ENCODE data around the gene MAST2. TPM values are rescaled to one million over a fixed set of nuclear protein-coding genes. Genes with fewer than 3 reads are reported as not detected.

MAST2 gene
- total and polyA plus RNA-seq, 2 donors (not counting 3 experiments of a cell fraction or from before 2014, with no cell fraction given), result 25.0 to 41.2 TPM

GRCh38 chr1:46003315-46003714 is 199.9 kb downstream of the MAST2 start:
- H3K36me3 ChIP-seq (ENCODE audit: control insufficient read depth in 2 of 2, extremely low read depth in 1 of 2, insufficient read depth in 2 of 2, low read length in 2 of 2), result peaks cover 0 to 9% of the 10 kb centered on the region in 2 experiments
- BruUV-seq (replicated peaks), result no TSS peak
- no peaks in the 10 kb centered on the region for H4K20me1 ChIP-seq (replicated peaks; ENCODE audit: control insufficient read depth, extremely low read depth, insufficient read depth, low read length)

More at GRCh38 chr1:46003315-46003714, 199.9 kb downstream of the MAST2 start:
- Histone ChIP-seq H3K4me3 (replicated peaks in 1 of 3; ENCODE audit: insufficient read depth in 1 of 3, low read depth in 1 of 3, low read length in 3 of 3) (no peak overlapping the region), H3K4me2 (ENCODE audit: insufficient read depth, low read length) (no peak overlapping the region), H3K27me3 (ENCODE audit: control insufficient read depth in 2 of 2, insufficient read depth in 2 of 2, low read length in 2 of 2) (no peaks in the 10 kb centered on the region), H3K27ac (ENCODE audit: insufficient read depth, low read depth, low read length) (no peak overlapping the region), H3K9me3 (replicated peaks; ENCODE audit: control insufficient read depth, insufficient read depth, low read length) (no peaks in the 10 kb centered on the region), H3K4me1 (ENCODE audit: control insufficient read depth, extremely low read depth, insufficient read depth, low read length) (no peaks in the 10 kb centered on the region), H3K9ac (replicated peaks; ENCODE audit: extremely low read depth, insufficient read depth, low read length) (no peak overlapping the region), H3K9me1 (replicated peaks; ENCODE audit: control insufficient read depth, extremely low read depth, insufficient read depth, low read length) (no peaks in the 10 kb centered on the region), H3K79me2 (ENCODE audit: control insufficient read depth, insufficient read depth, low read length) (no peaks in the 10 kb centered on the region), H2AFZ (ENCODE audit: low read depth, low read length) (no peak overlapping the region)
- FAIRE-seq (no peak), DNase-seq (ENCODE audit: low read depth, low spot score) (no peak)
- dilution Hi-C loops (cut with MboI; ENCODE audit: extremely low pct_ligation_motif_present, low sequenced_read_pairs), result no loop called here
- intact Hi-C loops (cut with micrococcal nuclease), result no loop called here
- ChIA-PET CTCF (interaction anchor here (1.0 kb wide), 1 partner anchor 160 kb away, joined by 3 read pairs; no protein-coding TSS in a partner anchor), POLR2A (no interaction called here)
- TF ChIP-seq, protein P1, sequence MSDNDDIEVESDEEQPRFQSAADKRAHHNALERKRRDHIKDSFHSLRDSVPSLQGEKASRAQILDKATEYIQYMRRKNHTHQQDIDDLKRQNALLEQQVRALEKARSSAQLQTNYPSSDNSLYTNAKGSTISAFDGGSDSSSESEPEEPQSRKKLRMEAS (IDR thresholded peaks at IDR 0.05; ENCODE audit: insufficient read depth, insufficient read length), result no peak
- TF ChIP-seq EZH2 (IDR thresholded peaks at IDR 0.05; ENCODE audit: borderline replicate concordance, low read depth, low read length, severe bottlenecking) (no peak), GATA2 (IDR thresholded peaks at IDR 0.05; ENCODE audit: insufficient read depth, insufficient read length, low read depth, low read length) (no peak), POLR2AphosphoS5 (IDR thresholded peaks at IDR 0.05; ENCODE audit: insufficient read depth, low read depth, low read length) (no peak), CTCF (IDR thresholded peaks at IDR 0.05; ENCODE audit: extremely low read depth in 1 of 2, insufficient read depth in 1 of 2, low read depth in 1 of 2, low read length in 2 of 2) (no peak), MYC (IDR thresholded peaks at IDR 0.05; ENCODE audit: low read depth, low read length) (no peak), JUN (IDR thresholded peaks at IDR 0.05; ENCODE audit: borderline replicate concordance, insufficient read depth, insufficient read length, low read depth) (no peak), FOS (IDR thresholded peaks at IDR 0.05; ENCODE audit: borderline replicate concordance, insufficient read depth, low read length) (no peak), POLR2A (IDR thresholded peaks at IDR 0.05; ENCODE audit: low read depth, low read length) (no peak)

Measured in endothelial cell of umbilical vein (primary cell).